Inflammatory macrophage treated with lipopolysaccharide for 1 hour (primary cell): ENCODE data around the gene CLEC18C.
"Not testable (repeated sequence)": the region's sequence is repeated elsewhere in the genome, so short reads cannot be mapped to it uniquely, and the experiment has no call there.

Experiments
- DNase-seq, 2 donors: peaks; one replicate each; pipeline ENCODE4 v3.0.0-alpha.2; 2020 to 2022

CLEC18C gene

GRCh38 chr16:70173212-70173837, at the start of gene CLEC18C:
CLEC18C (plus strand) TSS chr16:70173787; CDS start chr16:70174279, 492 bp downstream.
- DNase-seq = not testable (repeated sequence)

GRCh38 chr16:70123822-70124221, 49.8 kb upstream of the CLEC18C start:
- DNase-seq = not testable (repeated sequence)

GRCh38 chr16:70126226-70126625, 47.4 kb upstream of the CLEC18C start:
- not testable (repeated sequence) for DNase-seq

GRCh38 chr16:70127706-70128105, 45.9 kb upstream of the CLEC18C start:
- DNase-seq = not testable (repeated sequence)

- DNase-seq = not testable (repeated sequence)
Measured at GRCh38 chr16:70128844-70129243, 44.7 kb upstream of the CLEC18C start.

GRCh38 chr16:70135796-70136195, 37.8 kb upstream of the CLEC18C start:
- not testable (repeated sequence) for DNase-seq

GRCh38 chr16:70136595-70136994, 37.0 kb upstream of the CLEC18C start:
- not testable (repeated sequence) for DNase-seq

- DNase-seq = not testable (repeated sequence)
Measured at GRCh38 chr16:70142739-70143138, 30.8 kb upstream of the CLEC18C start.

- not testable (repeated sequence) for DNase-seq
Measured at GRCh38 chr16:70143231-70143895, 30.2 kb upstream of the CLEC18C start.

- not testable (repeated sequence) for DNase-seq
Measured at GRCh38 chr16:70147853-70148252, 25.7 kb upstream of the CLEC18C start.

- not testable (repeated sequence) for DNase-seq
Measured at GRCh38 chr16:70148453-70148852, 25.1 kb upstream of the CLEC18C start.

GRCh38 chr16:70149296-70149695, 24.3 kb upstream of the CLEC18C start:
- DNase-seq = not testable (repeated sequence)

- no peak for DNase-seq
Measured at GRCh38 chr16:70151391-70151790, 22.2 kb upstream of the CLEC18C start.

GRCh38 chr16:70151941-70152509, 21.6 kb upstream of the CLEC18C start:
- DNase-seq = no peak

GRCh38 chr16:70152578-70153302, 20.8 kb upstream of the CLEC18C start:
- DNase-seq = no peak

- DNase-seq = not testable (repeated sequence)
Measured at GRCh38 chr16:70154736-70155135, 18.9 kb upstream of the CLEC18C start.

- no peak for DNase-seq
Measured at GRCh38 chr16:70156207-70156978, 17.2 kb upstream of the CLEC18C start.

- no peak for DNase-seq
Measured at GRCh38 chr16:70157105-70157476, 16.5 kb upstream of the CLEC18C start.

GRCh38 chr16:70157477-70158260, 15.9 kb upstream of the CLEC18C start:
- no peak for DNase-seq

- no peak for DNase-seq
Measured at GRCh38 chr16:70158261-70158939, 15.2 kb upstream of the CLEC18C start.
